ENCODE results near the gene NAV3.

The NAV3 gene

DNA sequence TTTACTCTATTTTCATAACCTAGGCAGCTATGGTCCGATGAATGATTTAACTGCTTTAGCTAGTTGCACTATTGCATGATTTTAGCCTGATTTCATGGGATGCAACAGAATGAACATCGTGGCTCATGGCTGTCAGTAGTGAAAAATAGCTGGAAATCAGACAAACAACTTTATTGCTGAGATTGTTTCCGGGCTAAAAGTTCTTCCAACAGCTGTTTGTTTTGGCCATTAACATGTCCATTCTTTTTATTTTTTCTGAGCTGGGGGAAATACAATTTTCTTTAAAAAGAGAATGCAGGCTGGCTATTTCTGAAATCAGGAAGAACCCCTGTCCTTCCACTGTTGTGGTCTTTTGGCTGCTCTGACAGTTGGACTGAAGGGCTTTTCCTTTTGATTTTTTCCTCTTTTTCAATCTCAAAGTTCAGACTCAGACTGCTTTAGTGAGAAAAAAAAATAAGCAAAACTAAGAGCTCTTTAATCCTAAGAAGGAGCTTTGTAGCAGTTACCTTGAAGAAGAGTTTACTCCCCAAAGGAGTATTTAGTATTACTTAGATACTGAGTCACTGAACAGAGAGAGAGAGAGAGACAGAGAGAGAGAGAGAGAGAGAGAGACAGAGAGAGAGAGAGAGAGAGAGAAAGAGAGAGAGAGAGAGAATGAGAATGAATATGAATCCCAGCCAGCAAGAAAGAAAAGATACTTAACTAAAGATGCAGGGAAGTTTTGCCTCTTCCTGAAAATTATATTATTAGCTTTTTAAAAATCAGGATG is at the start of gene NAV3:
NAV3 (plus strand) TSS at position 312 of the 769 bp plus-strand sequence. CDS start 568 bp downstream, outside the sequence.
- Mint-ChIP-seq H3K27ac (no peak within 1 kb of the TSS), H3K4me1 (no peaks in the 10 kb centered on the region), H3K9me3 (no peaks in the 10 kb centered on the region), H3K27me3 (no peaks in the 10 kb centered on the region), H3K36me3 (no peaks in the 10 kb centered on the region), H3K4me3 (no peak within 1 kb of the TSS)
- DNase-seq, result no peak
- CTCF ChIA-PET, result no interaction called here

DNA sequence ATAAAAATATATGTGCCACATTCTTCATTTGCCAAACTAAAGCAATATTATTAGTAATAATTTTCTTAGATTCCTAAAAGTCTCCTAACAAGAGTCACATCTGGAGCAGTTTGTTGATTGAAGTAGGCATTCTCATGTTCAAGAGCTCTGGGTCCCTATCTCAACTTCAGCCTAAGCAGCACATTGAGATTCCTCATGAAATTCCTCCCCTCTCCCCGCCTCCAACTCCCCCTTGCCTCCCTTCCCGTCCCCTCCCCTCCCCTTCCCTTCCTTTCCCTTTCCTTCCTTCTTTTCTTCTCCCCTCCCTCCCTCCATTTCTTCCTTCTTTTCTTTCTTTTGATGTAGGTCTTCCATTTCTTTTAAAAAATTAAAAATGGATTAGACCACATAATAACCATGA is 48.7 kb upstream of the NAV3 start:
- Mint-ChIP-seq H3K4me3 (no peak overlapping the region), H3K27ac (no peak overlapping the region), H3K36me3 (no peaks in the 10 kb centered on the region), H3K9me3 (peaks cover 5% of the 10 kb centered on the region), H3K27me3 (no peaks in the 10 kb centered on the region), H3K4me1 (no peaks in the 10 kb centered on the region)
- CTCF ChIA-PET, result no interaction called here
- no peak for DNase-seq

DNA sequence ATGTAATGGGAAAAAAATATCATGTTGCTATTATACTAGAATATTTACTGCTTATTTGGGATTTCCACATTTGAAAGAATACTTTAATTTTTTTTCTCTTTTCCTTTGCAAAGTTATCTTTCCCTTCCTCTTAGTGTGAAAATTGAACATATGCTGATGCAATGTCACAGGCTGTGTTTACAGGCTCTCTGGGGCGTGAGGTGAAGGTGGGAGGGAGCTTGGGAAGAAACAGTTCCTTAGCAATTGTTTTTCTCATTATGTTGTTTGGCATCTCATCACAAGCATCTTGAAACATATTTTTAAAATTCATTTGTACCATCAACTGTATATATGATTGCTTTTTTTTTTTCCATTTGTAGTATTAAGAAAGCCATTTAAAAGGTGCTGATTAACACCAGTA is 47.9 kb upstream of the NAV3 start:
- Mint-ChIP-seq H3K36me3 (no peaks in the 10 kb centered on the region), H3K27me3 (no peaks in the 10 kb centered on the region), H3K27ac (no peak overlapping the region), H3K4me3 (no peak overlapping the region), H3K9me3 (peaks cover 3% of the 10 kb centered on the region), H3K4me1 (no peaks in the 10 kb centered on the region)
- CTCF ChIA-PET, result no interaction called here
- DNase-seq, result no peak

DNA sequence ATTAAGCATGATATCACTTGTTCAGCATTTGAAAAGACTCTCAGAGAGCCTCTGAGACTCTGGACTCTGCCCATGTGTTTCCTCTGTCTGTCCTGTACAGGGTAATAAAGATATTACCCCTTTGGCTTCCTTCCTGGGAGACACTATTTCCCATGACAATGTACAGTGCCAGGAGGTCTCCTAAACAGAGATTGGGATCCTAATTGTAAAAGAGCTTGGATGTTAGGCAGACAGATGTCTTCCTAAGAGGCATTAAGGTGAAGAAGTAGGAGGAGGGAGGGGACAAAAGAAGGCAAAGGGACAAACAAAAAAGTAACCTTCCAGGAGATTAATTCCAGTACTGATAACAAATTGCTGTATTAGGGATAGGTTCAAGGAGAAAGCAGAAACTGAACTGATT is 45.5 kb upstream of the NAV3 start:
- Mint-ChIP-seq H3K27me3 (no peaks in the 10 kb centered on the region), H3K27ac (no peak overlapping the region), H3K9me3 (no peaks in the 10 kb centered on the region), H3K4me1 (no peaks in the 10 kb centered on the region), H3K36me3 (no peaks in the 10 kb centered on the region), H3K4me3 (no peak overlapping the region)
- no peak for DNase-seq
- CTCF ChIA-PET, result no interaction called here

DNA sequence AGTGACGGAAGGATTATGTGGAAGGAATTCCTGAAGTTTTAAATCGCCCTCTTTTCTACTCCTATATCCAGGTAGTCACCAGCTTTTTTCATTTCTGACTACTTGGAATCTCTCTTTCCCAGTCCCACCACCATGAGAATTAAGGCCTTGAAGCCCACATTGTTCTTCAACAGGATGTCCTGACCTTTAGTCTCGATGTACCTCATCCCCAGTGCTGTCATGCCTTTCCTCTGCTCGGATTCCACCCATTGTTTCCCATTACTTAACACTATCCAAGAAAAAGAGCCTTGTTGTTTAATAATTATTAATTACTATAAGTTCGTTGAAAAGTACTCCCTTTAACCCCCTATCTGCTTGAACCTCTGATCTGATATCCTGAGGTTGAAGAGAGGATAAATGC is 44.0 kb upstream of the NAV3 start:
- Mint-ChIP-seq H3K4me1 (no peaks in the 10 kb centered on the region), H3K9me3 (peaks cover 2% of the 10 kb centered on the region), H3K4me3 (no peak overlapping the region), H3K36me3 (no peaks in the 10 kb centered on the region), H3K27ac (no peak overlapping the region), H3K27me3 (no peaks in the 10 kb centered on the region)
- CTCF ChIA-PET, result no interaction called here
- DNase-seq, result no peak

- H3K4me3 Mint-ChIP-seq, result no peak overlapping the region
- peaks cover 4% of the 10 kb centered on the region for H3K9me3 Mint-ChIP-seq
- no peak overlapping the region for H3K27ac Mint-ChIP-seq
- DNase-seq, result no peak
- no peaks in the 10 kb centered on the region for H3K27me3 Mint-ChIP-seq
- CTCF ChIA-PET, result no interaction called here
- H3K36me3 Mint-ChIP-seq, result no peaks in the 10 kb centered on the region
- H3K4me1 Mint-ChIP-seq, result no peaks in the 10 kb centered on the region
These were observed 42.2 kb upstream of the NAV3 start for GRCh38 chr12:77788231-77789168.

DNA sequence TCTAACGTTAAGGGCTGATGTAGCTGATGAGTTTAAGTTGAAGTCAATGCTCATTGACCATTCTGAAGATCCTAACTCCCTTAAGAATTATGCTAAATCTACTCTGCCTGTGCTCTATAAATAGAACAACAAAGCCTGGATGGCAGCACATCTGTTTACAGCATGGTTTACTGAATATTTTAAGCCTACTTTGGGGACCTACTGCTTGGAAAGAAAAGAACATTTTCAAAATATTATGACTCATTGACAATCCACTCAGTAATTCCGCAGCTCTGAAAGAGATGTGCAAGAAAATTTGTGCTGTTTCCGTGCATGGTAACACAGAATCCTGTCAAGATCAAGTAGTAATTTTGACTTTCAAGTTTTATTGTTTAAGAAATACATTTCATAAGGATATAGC is 35.0 kb upstream of the NAV3 start:
- CTCF ChIA-PET, result no interaction called here
- H3K4me1 Mint-ChIP-seq, result no peaks in the 10 kb centered on the region
- no peaks in the 10 kb centered on the region for H3K27me3 Mint-ChIP-seq
- H3K27ac Mint-ChIP-seq, result no peak overlapping the region
- no peak for DNase-seq
- H3K4me3 Mint-ChIP-seq, result no peak overlapping the region
- H3K36me3 Mint-ChIP-seq, result no peaks in the 10 kb centered on the region
- peaks cover 4% of the 10 kb centered on the region for H3K9me3 Mint-ChIP-seq

DNA sequence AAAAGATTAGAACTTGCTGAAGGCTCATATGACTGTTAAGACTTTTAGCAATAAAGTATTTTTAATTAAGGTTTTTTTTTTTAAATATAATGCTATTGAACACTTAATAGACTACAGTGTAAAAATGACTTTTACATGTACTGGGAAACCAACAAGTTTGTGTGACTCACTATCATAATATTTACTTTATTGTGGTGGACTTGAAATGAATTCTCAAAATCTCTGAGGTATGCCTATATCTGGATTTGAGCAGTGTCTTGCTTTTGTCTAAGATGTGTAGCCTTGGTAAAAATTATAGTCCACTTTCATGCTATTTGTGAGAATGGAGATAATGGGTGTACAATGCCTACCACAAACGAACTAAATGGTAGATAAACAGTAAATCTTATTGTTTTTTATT is 33.9 kb upstream of the NAV3 start:
- no peaks in the 10 kb centered on the region for H3K27me3 Mint-ChIP-seq
- no peaks in the 10 kb centered on the region for H3K36me3 Mint-ChIP-seq
- H3K4me1 Mint-ChIP-seq, result no peaks in the 10 kb centered on the region
- no peak for DNase-seq
- H3K9me3 Mint-ChIP-seq, result peaks cover 2% of the 10 kb centered on the region
- H3K4me3 Mint-ChIP-seq, result no peak overlapping the region
- no peak overlapping the region for H3K27ac Mint-ChIP-seq
- CTCF ChIA-PET, result no interaction called here

DNA sequence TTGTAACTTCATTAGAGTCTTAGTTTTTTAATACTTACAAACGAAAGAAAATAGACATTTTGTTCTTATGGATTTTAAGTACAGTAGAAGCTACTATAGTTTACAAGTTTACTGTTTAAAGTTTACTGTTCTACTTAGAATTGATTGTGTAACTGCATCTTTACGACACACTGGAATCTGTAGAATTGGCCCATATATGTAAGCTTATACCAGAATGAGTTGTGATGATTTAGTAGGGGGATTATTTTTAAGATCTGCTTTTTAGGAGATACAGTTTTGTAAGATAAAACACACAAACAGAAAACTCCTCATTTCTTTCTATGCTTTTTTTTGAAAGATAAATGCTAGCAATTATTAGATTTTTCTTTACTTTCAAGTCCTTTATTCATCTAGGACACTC is 30.2 kb upstream of the NAV3 start:
- no peak overlapping the region for H3K27ac Mint-ChIP-seq
- peaks cover 16% of the 10 kb centered on the region for H3K9me3 Mint-ChIP-seq
- no peaks in the 10 kb centered on the region for H3K27me3 Mint-ChIP-seq
- no peak overlapping the region for H3K4me3 Mint-ChIP-seq
- no peaks in the 10 kb centered on the region for H3K4me1 Mint-ChIP-seq
- CTCF ChIA-PET, result no interaction called here
- no peaks in the 10 kb centered on the region for H3K36me3 Mint-ChIP-seq
- no peak for DNase-seq

DNA sequence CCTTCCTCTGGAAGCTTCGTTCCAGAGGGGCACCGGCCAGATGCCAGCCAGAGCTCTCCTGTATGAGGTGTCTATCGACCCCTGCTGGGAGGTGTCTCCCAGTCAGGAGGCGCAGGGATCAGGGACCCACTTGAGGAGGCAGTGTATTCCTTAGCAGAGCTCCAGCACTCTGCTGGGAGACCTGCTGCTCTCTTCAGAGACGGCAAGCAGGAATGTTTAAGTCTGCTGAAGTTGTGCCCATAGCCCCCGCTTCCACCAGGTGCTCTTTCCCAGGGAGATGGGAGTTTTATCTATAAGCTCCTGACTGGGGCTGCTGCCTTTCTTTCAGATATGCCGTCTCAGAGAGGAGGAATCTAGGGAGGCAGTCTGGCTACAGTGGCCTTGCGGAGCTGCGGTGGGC is 22.2 kb upstream of the NAV3 start:
- Mint-ChIP-seq H3K36me3 (no peaks in the 10 kb centered on the region), H3K27ac (no peak overlapping the region), H3K27me3 (no peaks in the 10 kb centered on the region), H3K9me3 (peaks cover 26% of the 10 kb centered on the region), H3K4me3 (no peak overlapping the region), H3K4me1 (no peaks in the 10 kb centered on the region)
- no peak for DNase-seq
- CTCF ChIA-PET, result no interaction called here

GRCh38 chr12:77813558-77813957 is 17.1 kb upstream of the NAV3 start:
- no peaks in the 10 kb centered on the region for H3K27me3 Mint-ChIP-seq
- H3K4me3 Mint-ChIP-seq, result no peak overlapping the region
- peaks cover 2% of the 10 kb centered on the region for H3K9me3 Mint-ChIP-seq
- no peaks in the 10 kb centered on the region for H3K4me1 Mint-ChIP-seq
- no peak overlapping the region for H3K27ac Mint-ChIP-seq
- CTCF ChIA-PET, result no interaction called here
- DNase-seq, result no peak
- H3K36me3 Mint-ChIP-seq, result no peaks in the 10 kb centered on the region

- CTCF ChIA-PET, result no interaction called here
- peaks cover 2% of the 10 kb centered on the region for H3K9me3 Mint-ChIP-seq
- H3K27me3 Mint-ChIP-seq, result no peaks in the 10 kb centered on the region
- no peak overlapping the region for H3K27ac Mint-ChIP-seq
- no peak overlapping the region for H3K4me3 Mint-ChIP-seq
- no peaks in the 10 kb centered on the region for H3K36me3 Mint-ChIP-seq
- no peak for DNase-seq
- no peaks in the 10 kb centered on the region for H3K4me1 Mint-ChIP-seq
These were observed 16.3 kb upstream of the NAV3 start for GRCh38 chr12:77814386-77814785.

- no peak overlapping the region for H3K4me3 Mint-ChIP-seq
- no peaks in the 10 kb centered on the region for H3K36me3 Mint-ChIP-seq
- H3K27me3 Mint-ChIP-seq, result no peaks in the 10 kb centered on the region
- peaks cover 2% of the 10 kb centered on the region for H3K9me3 Mint-ChIP-seq
- CTCF ChIA-PET, result no interaction called here
- no peak overlapping the region for H3K27ac Mint-ChIP-seq
- H3K4me1 Mint-ChIP-seq, result no peaks in the 10 kb centered on the region
- no peak for DNase-seq
These were observed 14.5 kb upstream of the NAV3 start for GRCh38 chr12:77816196-77816595.

- no peak for DNase-seq
- Mint-ChIP-seq H3K27me3 (no peaks in the 10 kb centered on the region), H3K9me3 (peaks cover 2% of the 10 kb centered on the region), H3K36me3 (no peaks in the 10 kb centered on the region), H3K4me3 (no peak overlapping the region), H3K27ac (no peak overlapping the region), H3K4me1 (no peaks in the 10 kb centered on the region)
- CTCF ChIA-PET, result no interaction called here
These were observed 13.4 kb upstream of the NAV3 start for GRCh38 chr12:77817276-77817675.

DNA sequence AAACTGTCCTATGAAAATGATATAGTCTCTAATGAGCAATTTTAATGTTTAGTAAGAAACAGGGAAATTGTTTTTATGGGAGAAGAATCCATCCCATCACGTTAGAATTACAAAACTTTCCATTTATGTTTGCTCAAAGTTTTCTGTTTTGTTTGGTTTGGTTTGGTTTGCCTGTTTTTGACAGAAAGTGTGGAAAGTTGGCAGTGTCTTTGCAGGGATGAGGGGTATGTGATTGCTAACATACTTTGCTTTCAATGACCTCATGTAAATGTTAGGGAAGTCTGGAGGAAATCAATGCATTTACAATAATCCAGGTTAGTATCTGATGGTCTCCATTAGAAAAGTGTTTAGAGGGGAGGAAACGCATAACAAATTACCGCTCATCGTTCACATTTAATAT is 12.3 kb upstream of the NAV3 start:
- CTCF ChIA-PET, result no interaction called here
- H3K9me3 Mint-ChIP-seq, result peaks cover 6% of the 10 kb centered on the region

More for the DNA sequence above, 12.3 kb upstream of the NAV3 start:
- DNase-seq, result no peak
- no peaks in the 10 kb centered on the region for H3K27me3 Mint-ChIP-seq
- no peaks in the 10 kb centered on the region for H3K36me3 Mint-ChIP-seq
- H3K4me1 Mint-ChIP-seq, result no peaks in the 10 kb centered on the region
- no peak overlapping the region for H3K27ac Mint-ChIP-seq
- H3K4me3 Mint-ChIP-seq, result no peak overlapping the region

All from activated naive CD4-positive, alpha-beta T cell treated with anti-CD3 and anti-CD28 coated beads, Interleukin-2, amount 10 ng/mL, durations not matched to agents 7 days and 5 days (primary cell).